GM19455 (cell line): Measurements from ENCODE around the gene COBL.

ENCODE experiments used
- ATAC-seq: cut with Tn5 transposase; IDR thresholded peaks from one replicate; pipeline ENCODE4 v1.9.1; 2021; ENCODE audit not compliant: unreplicated experiment

COBL gene

DNA sequence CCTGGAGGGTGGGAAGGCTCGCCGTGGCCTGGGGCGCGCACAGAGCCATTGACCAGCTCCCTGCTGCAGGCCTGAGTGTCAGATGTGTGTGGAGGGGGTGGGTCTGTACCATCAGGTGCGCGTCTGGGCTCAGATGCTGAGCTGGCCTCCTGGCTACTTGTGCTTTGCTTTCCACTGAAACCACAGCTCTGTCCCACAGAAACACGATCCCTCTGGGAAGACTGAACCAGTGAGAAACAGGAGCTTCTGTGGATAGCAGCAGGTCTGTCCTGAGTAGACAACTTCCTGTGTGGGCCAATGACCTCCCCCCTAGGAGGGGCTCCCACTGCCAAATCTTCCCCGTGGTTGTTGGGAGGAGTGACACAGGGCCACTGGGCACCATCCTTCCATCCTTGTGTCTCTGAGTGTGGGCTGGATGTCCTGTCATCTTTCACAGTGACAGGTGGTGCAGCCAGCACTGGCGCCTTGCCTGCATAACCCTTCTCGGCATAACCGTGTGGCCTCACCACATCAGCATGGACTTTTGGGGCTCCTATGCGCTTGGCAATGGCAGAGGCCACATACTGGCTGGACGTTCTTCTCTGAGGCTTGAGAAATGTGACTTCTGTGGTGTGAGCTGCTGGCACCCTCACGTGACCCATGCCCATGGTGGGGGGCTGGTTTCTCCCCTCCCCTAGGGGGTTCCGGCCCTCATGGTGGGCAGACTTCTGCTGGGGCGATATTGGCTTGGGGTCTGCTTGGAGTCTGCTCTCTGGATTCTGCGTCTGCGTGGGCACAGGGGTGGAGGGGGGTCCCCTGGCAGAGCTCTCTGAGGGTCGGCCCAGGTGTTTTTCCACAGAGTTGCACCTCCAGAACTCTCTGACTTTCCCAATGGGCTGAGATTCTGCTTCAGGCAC lies 288.4 kb downstream of the COBL start:
- no peak for ATAC-seq

- no peak for ATAC-seq
Observed at GRCh38 chr7:51027106-51027934, 289.3 kb downstream of the COBL start.

DNA sequence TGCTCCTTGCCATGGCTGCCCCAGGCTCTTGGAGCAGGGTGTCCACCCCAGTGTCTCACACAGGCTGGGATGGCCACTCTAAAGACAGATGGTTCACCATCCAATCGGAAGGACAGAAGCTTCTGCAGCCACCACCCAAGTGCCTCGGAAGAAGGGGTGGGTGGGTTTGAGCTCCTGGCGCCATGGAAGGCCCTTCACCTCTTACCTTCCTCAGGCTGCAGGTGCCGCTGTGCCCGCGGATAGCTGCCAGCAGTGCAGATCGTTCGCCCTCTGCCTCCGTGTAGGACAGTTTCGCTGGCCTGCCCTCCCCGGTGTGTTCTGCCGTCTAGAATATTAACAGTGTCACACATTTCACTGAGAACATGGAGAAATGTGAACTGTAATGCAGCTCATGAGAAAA lies 290.3 kb downstream of the COBL start:
- no peak for ATAC-seq

GRCh38 chr7:51025668-51026067 lies 290.9 kb downstream of the COBL start:
- no peak for ATAC-seq

DNA sequence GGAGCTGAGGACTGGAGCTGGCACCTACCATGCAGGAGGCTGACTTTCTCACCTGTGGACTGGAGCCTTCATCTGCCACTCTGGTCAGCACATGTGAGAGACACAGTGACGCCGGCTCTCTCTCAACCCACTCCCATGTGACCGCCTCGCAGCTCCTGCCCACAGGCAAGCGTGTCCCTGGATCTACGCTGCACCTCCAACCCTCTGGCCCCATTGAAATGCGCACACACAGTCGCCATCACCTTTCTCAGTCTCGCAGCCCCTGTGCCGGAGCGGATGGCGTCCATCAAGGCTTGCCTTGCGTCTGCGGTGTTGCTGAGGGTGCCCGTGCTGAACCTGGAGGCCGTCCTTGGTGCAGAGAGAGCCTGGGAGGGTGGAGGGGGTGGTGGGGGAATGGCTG lies 291.7 kb downstream of the COBL start:
- no peak for ATAC-seq

GRCh38 chr7:51023547-51023946 lies 293.1 kb downstream of the COBL start:
- ATAC-seq = no peak

GRCh38 chr7:51022821-51023220 lies 293.8 kb downstream of the COBL start:
- ATAC-seq = no peak

DNA sequence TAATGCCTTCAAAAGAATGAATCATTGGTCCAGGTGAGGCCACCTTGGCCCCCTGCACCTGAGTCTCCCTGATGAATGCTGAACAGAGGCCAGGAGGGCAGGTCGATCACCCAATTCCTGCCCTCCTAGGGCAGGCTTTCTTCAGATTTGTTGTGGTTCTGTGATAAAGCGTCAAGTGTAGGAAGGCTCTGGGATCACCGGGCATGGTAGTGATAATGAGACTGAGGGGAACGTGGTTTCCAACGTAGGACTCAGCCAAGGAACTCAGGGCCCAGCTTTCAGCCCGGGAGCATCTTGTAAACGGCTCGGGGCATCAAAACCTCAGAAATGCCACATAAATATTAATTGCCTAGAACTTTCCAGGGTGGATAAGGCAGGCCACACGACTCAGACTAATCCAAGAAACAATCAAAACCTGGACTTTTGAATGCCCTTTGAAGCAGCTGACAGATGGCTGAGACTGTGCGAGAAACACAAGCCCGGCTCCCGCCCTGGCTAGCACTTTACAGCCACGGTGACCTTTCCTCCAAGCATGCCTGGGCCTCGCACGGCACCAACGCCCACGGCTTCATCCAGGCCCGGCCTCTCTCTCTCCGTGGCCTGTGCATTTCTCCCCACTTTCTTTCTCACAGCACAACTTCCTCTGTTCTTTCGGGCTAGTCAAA lies 294.6 kb downstream of the COBL start:
- no peak for ATAC-seq

DNA sequence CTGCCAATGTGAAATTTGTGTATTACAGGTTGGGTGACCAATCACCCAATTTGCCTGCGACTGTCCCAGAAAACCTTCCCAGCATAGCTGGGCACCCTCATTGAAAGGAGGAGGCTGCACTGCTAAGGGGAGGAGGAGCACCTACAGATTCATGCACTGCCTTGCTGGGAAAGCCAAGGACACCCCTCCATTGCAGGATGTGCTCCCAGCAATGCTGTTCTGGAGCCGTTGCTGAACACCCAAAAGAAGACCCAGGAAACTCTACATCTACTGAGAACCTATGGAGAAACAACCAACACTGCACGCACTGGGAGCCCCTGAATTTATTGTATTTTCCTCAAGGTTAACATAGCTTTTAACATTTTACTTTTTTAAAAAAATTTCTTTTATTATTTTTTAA lies 295.7 kb downstream of the COBL start:
- no peak for ATAC-seq

GRCh38 chr7:51019891-51020870 lies 296.4 kb downstream of the COBL start:
- ATAC-seq = no peak

DNA sequence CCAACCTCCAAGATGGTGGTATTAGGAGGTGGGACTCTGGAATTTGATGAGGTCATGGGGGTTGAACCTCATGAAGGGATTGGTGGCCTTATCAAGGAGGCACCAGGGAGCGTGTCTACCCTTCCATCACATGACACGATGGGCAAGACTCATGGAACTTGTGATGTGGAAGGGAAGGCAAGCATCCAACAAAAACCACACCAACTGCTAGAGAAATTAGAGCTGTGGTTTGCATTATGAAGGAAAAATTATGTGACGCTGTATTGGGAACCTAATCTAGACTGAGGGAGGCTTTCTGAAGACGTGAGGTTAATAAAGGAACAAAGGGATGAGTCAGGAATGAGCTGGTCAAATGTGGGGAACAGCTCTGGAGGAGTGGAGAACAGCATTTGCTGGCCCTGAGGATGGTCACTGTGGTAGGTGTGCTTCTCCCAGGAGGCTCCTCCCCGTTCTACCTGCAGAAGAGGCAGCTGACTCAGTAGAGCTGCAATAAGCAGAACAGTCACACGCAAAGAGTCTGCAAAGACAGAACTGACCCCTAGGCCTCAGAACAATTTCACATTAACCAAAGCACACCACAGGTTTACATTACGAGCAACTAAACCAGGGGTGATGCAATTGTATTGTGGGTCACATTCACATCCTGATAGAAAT lies 297.3 kb downstream of the COBL start:
- ATAC-seq = no peak

DNA sequence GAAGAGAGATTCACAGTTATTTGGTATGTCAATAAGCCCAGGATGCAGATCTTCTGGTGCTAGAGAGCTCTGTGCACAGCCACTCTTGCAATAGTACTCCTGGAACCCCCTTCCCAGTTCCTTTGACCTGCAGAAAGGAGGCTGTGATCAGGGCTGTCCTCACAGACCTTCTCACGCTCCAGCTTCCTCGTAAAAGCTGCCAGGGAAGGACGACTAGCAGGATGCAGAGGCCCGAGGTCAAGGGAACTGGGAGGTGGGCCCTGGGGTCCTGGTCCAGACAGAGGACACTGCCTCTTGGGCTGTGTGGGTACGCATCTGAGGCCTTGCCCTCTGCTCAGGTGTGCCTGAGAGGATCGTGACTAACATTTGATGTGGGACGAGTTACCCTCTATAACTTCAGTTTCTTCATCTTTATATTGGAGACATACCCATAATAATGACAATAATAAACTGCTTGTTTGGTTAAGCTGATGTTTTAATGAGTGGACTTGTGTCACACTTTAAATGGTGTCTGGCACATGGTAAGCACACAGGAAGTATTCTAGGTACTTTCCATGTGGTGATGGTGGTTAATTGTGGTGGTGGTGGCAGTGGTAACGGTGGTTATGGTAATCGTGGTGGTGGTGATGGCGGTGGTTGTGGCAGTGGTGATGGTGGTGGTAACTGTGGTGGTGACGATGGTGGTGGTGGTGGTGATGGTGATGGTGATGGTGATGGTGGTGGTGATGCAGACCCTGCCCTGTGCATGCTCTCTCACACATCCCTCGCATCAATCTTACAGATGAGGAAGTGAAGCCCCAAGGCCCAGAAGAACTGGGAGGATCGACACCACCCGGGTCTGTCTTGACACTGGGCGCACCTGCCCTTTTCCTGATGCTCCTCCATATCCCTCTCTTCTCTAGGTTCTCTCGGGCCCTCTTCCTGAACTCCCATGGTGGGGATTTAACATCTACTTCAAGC lies 298.8 kb downstream of the COBL start:
- no peak for ATAC-seq

GRCh38 chr7:51016546-51016945 lies 300.1 kb downstream of the COBL start:
- ATAC-seq = no peak

GRCh38 chr7:51015581-51015980 lies 301.0 kb downstream of the COBL start:
- no peak for ATAC-seq

DNA sequence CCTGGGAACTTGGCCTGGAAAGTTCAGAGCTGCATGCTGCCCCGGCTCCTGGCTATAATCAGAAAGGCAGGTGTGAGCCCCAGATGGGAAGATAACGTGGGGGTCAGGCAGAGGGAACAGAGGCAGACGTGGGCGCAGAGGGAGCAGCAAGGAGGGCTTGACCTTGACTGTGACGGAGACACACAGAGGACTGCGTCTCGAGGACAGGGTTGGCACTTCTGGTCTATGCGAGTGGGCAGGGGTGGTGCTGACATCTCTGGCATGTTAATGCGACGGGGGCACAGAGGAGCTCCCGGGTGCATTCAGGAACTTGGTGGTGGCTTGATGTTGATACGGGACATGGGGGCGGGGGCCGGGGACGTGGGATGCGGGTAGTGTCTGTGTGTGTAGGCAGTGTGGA lies 301.8 kb downstream of the COBL start:
- no peak for ATAC-seq

- no peak for ATAC-seq
Observed at GRCh38 chr7:51013861-51014511, 302.6 kb downstream of the COBL start.

GRCh38 chr7:51013218-51013786 lies 303.3 kb downstream of the COBL start:
- no peak for ATAC-seq
